ENCODE measurements around the gene C1orf167.

Gene C1orf167

DNA sequence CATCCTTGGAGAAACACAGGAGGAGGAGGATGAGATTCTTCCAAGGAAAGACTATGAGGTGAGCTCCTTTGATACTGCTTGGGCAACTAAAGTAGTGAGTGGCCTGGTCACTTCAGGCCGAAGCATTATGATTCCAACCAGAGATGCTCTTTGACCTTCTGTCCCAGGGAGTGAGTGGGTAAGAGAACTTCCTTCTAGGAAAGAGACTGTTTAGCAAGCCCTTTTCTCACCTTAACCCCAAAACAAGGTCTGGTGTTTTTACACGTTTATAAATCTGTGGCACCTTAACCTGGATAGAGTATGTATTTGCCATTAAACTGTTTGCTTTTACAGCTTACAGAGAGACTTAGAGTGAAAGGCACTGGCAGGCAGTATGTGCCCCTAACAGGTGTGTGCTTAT lies 45.1 kb downstream of the C1orf167 start:
- Histone ChIP-seq H3K9me3 (ENCODE audit: low read length) (no peaks in the 10 kb centered on the region), H3K27me3 (ENCODE audit: insufficient read depth, low read length) (no peaks in the 10 kb centered on the region), H3K4me1 (ENCODE audit: insufficient read depth, low read length) (peaks cover 49% of the 10 kb centered on the region), H3K4me3 (ENCODE audit: low read length) (peak overlapping the region; percentile 78), H2AFZ (ENCODE audit: low read depth, low read length) (no peak overlapping the region), H3K36me3 (ENCODE audit: insufficient read depth, low read length) (peaks cover 42% of the 10 kb centered on the region)

DNA sequence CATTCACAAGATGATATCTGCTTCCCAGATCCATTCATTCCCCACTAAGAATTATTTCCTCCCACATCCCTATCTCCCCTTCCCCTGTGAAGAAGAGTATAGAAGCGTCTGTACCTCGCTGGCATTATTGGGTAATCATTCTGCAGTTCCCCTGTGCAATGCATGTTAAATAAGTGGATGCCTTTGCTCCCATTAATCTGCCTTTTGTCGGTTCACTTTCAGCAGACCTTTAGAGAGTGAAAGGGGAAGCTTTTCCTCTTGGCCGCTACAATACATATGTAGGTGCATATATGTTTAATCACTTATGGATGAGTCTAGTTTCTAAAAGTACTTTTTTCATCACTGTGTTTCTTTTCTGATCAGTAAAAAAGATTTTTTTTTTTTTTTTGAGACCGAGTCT lies 51.0 kb downstream of the C1orf167 start:
- H3K4me3 ChIP-seq (ENCODE audit: low read length): no peak overlapping the region
- H3K36me3 ChIP-seq (ENCODE audit: insufficient read depth, low read length): peaks cover 82% of the 10 kb centered on the region
- peaks cover 3% of the 10 kb centered on the region for H3K4me1 ChIP-seq (ENCODE audit: insufficient read depth, low read length)
- H3K27me3 ChIP-seq (ENCODE audit: insufficient read depth, low read length): no peaks in the 10 kb centered on the region
- no peaks in the 10 kb centered on the region for H3K9me3 ChIP-seq (ENCODE audit: low read length)
- H2AFZ ChIP-seq (ENCODE audit: low read depth, low read length): no peak overlapping the region

- Histone ChIP-seq H3K36me3 (ENCODE audit: insufficient read depth, low read length) (peaks cover 75% of the 10 kb centered on the region), H3K9me3 (ENCODE audit: low read length) (no peaks in the 10 kb centered on the region), H3K4me3 (ENCODE audit: low read length) (no peak overlapping the region), H3K4me1 (ENCODE audit: insufficient read depth, low read length) (no peaks in the 10 kb centered on the region), H3K27me3 (ENCODE audit: insufficient read depth, low read length) (no peaks in the 10 kb centered on the region), H2AFZ (ENCODE audit: low read depth, low read length) (no peak overlapping the region)
These were observed 55.2 kb downstream of the C1orf167 start for GRCh38 chr1:11817192-11817591.

DNA sequence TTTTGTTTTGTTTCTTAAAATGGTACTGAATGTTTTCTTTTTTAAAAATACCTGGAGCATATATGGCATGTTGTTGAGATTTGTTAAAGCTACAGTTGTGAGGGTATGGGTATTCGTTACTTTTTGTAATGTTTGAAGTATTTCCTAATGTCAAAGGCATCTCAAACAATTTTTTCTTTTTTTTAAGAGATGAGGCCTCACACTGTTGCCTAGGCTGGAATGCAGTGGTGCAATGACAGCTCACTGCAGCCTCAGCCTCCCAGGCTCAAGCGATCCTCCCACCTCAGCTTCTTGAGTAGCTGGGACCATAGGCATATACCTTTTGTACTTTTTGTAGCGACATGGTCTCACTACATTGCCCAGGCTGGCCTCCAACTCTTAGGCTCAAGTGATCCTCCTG lies 60.1 kb downstream of the C1orf167 start:
- H2AFZ ChIP-seq (ENCODE audit: low read depth, low read length): no peak overlapping the region
- no peaks in the 10 kb centered on the region for H3K27me3 ChIP-seq (ENCODE audit: insufficient read depth, low read length)
- H3K4me3 ChIP-seq (ENCODE audit: low read length): no peak overlapping the region
- no peaks in the 10 kb centered on the region for H3K4me1 ChIP-seq (ENCODE audit: insufficient read depth, low read length)
- peaks cover 80% of the 10 kb centered on the region for H3K36me3 ChIP-seq (ENCODE audit: insufficient read depth, low read length)
- no peaks in the 10 kb centered on the region for H3K9me3 ChIP-seq (ENCODE audit: low read length)

GRCh38 chr1:11823366-11824137 lies 61.6 kb downstream of the C1orf167 start:
- no peak overlapping the region for H2AFZ ChIP-seq (ENCODE audit: low read depth, low read length)
- no peaks in the 10 kb centered on the region for H3K4me1 ChIP-seq (ENCODE audit: insufficient read depth, low read length)
- no peaks in the 10 kb centered on the region for H3K9me3 ChIP-seq (ENCODE audit: low read length)
- H3K4me3 ChIP-seq (ENCODE audit: low read length): no peak overlapping the region
- H3K27me3 ChIP-seq (ENCODE audit: insufficient read depth, low read length): no peaks in the 10 kb centered on the region
- H3K36me3 ChIP-seq (ENCODE audit: insufficient read depth, low read length): peaks cover 81% of the 10 kb centered on the region

- Histone ChIP-seq H3K4me3 (ENCODE audit: low read length) (no peak overlapping the region), H3K9me3 (ENCODE audit: low read length) (no peaks in the 10 kb centered on the region), H3K36me3 (ENCODE audit: insufficient read depth, low read length) (peaks cover 80% of the 10 kb centered on the region), H3K27me3 (ENCODE audit: insufficient read depth, low read length) (no peaks in the 10 kb centered on the region), H3K4me1 (ENCODE audit: insufficient read depth, low read length) (no peaks in the 10 kb centered on the region), H2AFZ (ENCODE audit: low read depth, low read length) (no peak overlapping the region)
These were observed 63.1 kb downstream of the C1orf167 start for GRCh38 chr1:11825131-11825530.

- peaks cover 82% of the 10 kb centered on the region for H3K36me3 ChIP-seq (ENCODE audit: insufficient read depth, low read length)
These were observed 65.0 kb downstream of the C1orf167 start for GRCh38 chr1:11826946-11827345.

DNA sequence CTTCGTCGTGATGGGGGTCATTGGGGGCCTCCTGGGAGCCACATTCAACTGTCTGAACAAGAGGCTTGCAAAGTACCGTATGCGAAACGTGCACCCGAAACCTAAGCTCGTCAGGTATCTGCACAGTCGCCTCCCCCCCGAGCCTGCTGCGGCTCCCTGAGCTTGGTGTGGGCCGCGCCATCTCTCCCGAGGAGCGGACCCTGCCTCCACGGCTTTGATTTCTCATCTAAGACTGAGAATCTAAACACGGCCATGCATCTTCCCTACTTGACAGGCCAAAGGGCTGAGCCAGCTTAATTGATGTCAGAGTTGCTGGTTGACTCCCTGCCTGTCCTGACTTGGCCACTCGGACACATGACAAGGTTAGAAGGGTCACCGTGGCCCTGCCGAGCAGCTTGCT lies 66.5 kb downstream of the C1orf167 start:
- no peaks in the 10 kb centered on the region for H3K4me1 ChIP-seq (ENCODE audit: insufficient read depth, low read length)
- no peaks in the 10 kb centered on the region for H3K27me3 ChIP-seq (ENCODE audit: insufficient read depth, low read length)
- H3K9me3 ChIP-seq (ENCODE audit: low read length): no peaks in the 10 kb centered on the region
- H2AFZ ChIP-seq (ENCODE audit: low read depth, low read length): no peak overlapping the region
- peaks cover 87% of the 10 kb centered on the region for H3K36me3 ChIP-seq (ENCODE audit: insufficient read depth, low read length)
- no peak overlapping the region for H3K4me3 ChIP-seq (ENCODE audit: low read length)

More at GRCh38 chr1:11826946-11827345, 65.0 kb downstream of the C1orf167 start:
- no peaks in the 10 kb centered on the region for H3K4me1 ChIP-seq (ENCODE audit: insufficient read depth, low read length)
- H3K27me3 ChIP-seq (ENCODE audit: insufficient read depth, low read length): no peaks in the 10 kb centered on the region
- no peak overlapping the region for H3K4me3 ChIP-seq (ENCODE audit: low read length)
- no peak overlapping the region for H2AFZ ChIP-seq (ENCODE audit: low read depth, low read length)
- no peaks in the 10 kb centered on the region for H3K9me3 ChIP-seq (ENCODE audit: low read length)

DNA sequence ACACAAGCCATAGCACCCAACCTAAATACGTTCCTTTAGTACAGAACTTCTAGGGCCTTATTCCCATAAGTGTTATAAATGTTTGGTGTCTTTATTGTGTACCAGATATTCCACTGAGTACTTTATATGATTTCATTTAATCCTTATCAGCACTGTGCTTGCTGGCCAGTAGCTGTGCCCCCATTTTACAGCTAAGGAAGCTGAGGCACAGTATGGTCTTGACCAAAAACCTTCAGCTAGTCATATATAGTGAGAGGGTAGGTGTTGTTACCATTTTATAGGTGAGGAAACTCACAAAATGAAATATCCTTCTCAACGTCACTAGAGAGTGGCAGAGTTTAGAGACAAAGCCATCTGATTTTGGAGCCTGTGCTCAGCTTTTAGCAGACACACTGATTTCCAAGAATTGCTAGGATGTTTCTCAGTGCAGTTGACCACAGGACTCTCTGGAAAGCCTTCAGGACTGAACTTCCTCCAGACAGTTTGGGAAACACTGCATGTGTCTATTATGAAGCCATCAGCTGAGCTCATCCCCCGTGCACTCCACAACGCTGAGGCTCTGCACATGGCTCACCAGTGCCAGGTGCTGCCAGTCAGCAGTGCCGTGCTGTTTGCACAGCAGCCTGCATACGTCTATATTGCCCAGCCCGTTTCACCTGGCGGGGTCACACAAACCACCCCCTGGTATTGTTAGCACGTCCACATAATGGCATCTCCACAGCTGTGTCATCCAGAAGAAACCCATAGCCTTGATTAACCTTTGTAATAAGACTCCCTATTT lies 70.1 kb downstream of the C1orf167 start:
- Histone ChIP-seq H3K4me1 (ENCODE audit: insufficient read depth, low read length) (no peaks in the 10 kb centered on the region), H3K9me3 (ENCODE audit: low read length) (no peaks in the 10 kb centered on the region), H3K27me3 (ENCODE audit: insufficient read depth, low read length) (no peaks in the 10 kb centered on the region), H3K36me3 (ENCODE audit: insufficient read depth, low read length) (peaks cover 85% of the 10 kb centered on the region), H2AFZ (ENCODE audit: low read depth, low read length) (no peak overlapping the region), H3K4me3 (ENCODE audit: low read length) (no peak overlapping the region)

GRCh38 chr1:11833497-11833896 lies 71.5 kb downstream of the C1orf167 start:
- Histone ChIP-seq H3K9me3 (ENCODE audit: low read length) (no peaks in the 10 kb centered on the region), H3K4me1 (ENCODE audit: insufficient read depth, low read length) (no peaks in the 10 kb centered on the region), H3K4me3 (ENCODE audit: low read length) (no peak overlapping the region), H3K36me3 (ENCODE audit: insufficient read depth, low read length) (peaks cover 85% of the 10 kb centered on the region), H2AFZ (ENCODE audit: low read depth, low read length) (no peak overlapping the region), H3K27me3 (ENCODE audit: insufficient read depth, low read length) (no peaks in the 10 kb centered on the region)

DNA sequence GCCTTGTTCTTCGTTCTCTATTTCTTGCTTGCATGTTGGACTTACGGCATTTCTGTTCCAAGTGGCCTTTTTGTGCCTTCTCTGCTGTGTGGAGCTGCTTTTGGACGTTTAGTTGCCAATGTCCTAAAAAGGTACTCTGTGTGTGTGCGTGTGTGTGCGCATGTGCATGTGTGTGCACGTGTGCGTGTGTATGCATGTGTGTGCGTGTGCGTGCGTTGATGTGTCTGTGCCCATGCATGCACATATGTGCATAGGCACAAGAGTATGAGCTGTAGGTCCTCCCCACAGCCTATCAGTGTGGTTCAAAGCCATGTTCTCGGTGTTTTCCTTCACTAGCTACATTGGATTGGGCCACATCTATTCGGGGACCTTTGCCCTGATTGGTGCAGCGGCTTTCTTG lies 71.9 kb downstream of the C1orf167 start:
- Histone ChIP-seq H3K4me3 (ENCODE audit: low read length) (no peak overlapping the region), H3K36me3 (ENCODE audit: insufficient read depth, low read length) (peaks cover 82% of the 10 kb centered on the region), H3K27me3 (ENCODE audit: insufficient read depth, low read length) (no peaks in the 10 kb centered on the region)

DNA sequence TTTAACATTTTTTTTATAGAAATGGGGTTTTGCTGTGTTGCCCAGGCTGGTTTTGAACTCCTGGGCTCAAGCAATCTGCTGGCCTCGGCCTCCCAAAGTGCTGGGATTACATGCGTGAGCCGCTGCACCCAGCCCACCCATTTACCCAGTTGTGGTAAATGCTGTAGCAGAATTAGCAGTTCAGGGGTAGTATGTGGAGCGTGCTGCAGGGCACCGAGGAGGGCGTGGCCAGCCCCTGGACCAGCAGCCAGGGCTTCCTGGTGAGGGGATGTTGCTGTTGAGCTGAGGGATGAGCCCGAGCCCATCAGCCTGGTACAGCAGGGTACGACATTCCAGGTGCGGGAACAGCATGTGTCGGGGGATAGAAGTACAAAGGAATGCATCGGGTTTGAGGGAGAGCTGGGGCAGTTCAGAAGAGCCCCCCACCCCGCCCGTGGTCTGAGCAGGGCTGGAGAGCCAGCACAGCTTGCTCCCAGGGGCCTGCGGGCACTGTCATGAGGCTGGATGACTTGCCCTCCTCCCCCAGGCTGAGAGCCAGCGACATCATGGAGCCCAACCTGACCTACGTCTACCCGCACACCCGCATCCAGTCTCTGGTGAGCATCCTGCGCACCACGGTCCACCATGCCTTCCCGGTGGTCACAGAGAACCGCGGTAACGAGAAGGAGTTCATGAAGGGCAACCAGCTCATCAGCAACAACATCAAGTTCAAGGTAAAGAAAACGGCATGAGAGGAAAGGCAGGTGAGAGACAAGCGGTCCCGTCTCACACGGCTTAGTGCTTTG lies 73.6 kb downstream of the C1orf167 start:
- Histone ChIP-seq H3K4me1 (ENCODE audit: insufficient read depth, low read length) (no peaks in the 10 kb centered on the region), H3K27me3 (ENCODE audit: insufficient read depth, low read length) (no peaks in the 10 kb centered on the region), H2AFZ (ENCODE audit: low read depth, low read length) (no peak overlapping the region), H3K9me3 (ENCODE audit: low read length) (no peaks in the 10 kb centered on the region), H3K36me3 (ENCODE audit: insufficient read depth, low read length) (peaks cover 84% of the 10 kb centered on the region), H3K4me3 (ENCODE audit: low read length) (no peak overlapping the region)

More for the DNA sequence above, 71.9 kb downstream of the C1orf167 start:
- H2AFZ ChIP-seq (ENCODE audit: low read depth, low read length): no peak overlapping the region
- H3K9me3 ChIP-seq (ENCODE audit: low read length): no peaks in the 10 kb centered on the region
- H3K4me1 ChIP-seq (ENCODE audit: insufficient read depth, low read length): no peaks in the 10 kb centered on the region
